Liver (tissue), 9 donors: ENCODE results near the gene RAB29. TPM values are rescaled to one million over a fixed set of nuclear protein-coding genes. Genes with fewer than 3 reads are reported as not detected.

Experiments
- DNase-seq: peaks from one replicate; pipeline ENCODE4 v3.0.0-alpha.2; 2017; ENCODE audit warnings: low spot score
- H3K27ac ChIP-seq, 2 donors: one replicate each; pipeline ENCODE4 v1.7.0; 2013; ENCODE audit warnings: inconsistent platforms in 2 of 2, low read length in 2 of 2, control low read depth in 1 of 2, low read depth in 1 of 2, mild to moderate bottlenecking in 1 of 2
- H3K27me3 ChIP-seq, 4 donors: one replicate each; pipeline versions ENCODE4 v1.6.1 to v1.7.0; 2013; ENCODE audit warnings: low read length in 3 of 4, inconsistent platforms in 1 of 4, mild to moderate bottlenecking in 1 of 4, moderate library complexity in 1 of 4; ENCODE audit not compliant: control insufficient read depth in 4 of 4, insufficient read depth in 4 of 4
- H3K36me3 ChIP-seq, 4 donors: one replicate each; pipeline versions ENCODE4 v1.6.1 to v1.7.0; 2013; ENCODE audit warnings: low read length in 3 of 4, mild to moderate bottlenecking in 3 of 4, low read depth in 1 of 4, moderate library complexity in 1 of 4; ENCODE audit not compliant: control insufficient read depth in 4 of 4, insufficient read depth in 3 of 4
- H3K4me1 ChIP-seq, 4 donors: one replicate each; pipeline versions ENCODE4 v1.6.1 to v1.7.0; 2013; ENCODE audit warnings: low read length in 3 of 4, mild to moderate bottlenecking in 3 of 4, moderate library complexity in 1 of 4; ENCODE audit not compliant: control insufficient read depth in 4 of 4, insufficient read depth in 4 of 4
- H3K4me3 ChIP-seq, 3 donors: one replicate each; pipeline versions ENCODE4 v1.6.1 to v1.7.0; 2013; ENCODE audit warnings: low read length in 3 of 3, control low read depth in 1 of 3, low read depth in 1 of 3, mild to moderate bottlenecking in 1 of 3
- H3K9ac ChIP-seq, 2 donors: one replicate each; pipeline ENCODE4 v1.7.0; 2013; ENCODE audit warnings: low read length in 2 of 2, mild to moderate bottlenecking in 2 of 2, moderate library complexity in 2 of 2, control low read depth in 1 of 2, low read depth in 1 of 2
- H3K9me3 ChIP-seq, 4 donors: one replicate each; pipeline versions ENCODE4 v1.6.1 to v1.7.0; 2013; ENCODE audit warnings: low read length in 3 of 4; ENCODE audit not compliant: control insufficient read depth in 4 of 4
- EGR1 ChIP-seq, 2 donors: IDR thresholded peaks; 2 replicates each; pipeline ENCODE4 v1.6.1; 2016 to 2018; ENCODE audit warnings: antibody characterized with exemption in 2 of 2, low read depth in 2 of 2
- FOXA1 ChIP-seq: IDR thresholded peaks from 2 replicates; pipeline ENCODE4 v1.6.1; 2016; ENCODE audit warnings: antibody characterized with exemption
- FOXA2 ChIP-seq: IDR thresholded peaks from 2 replicates; pipeline ENCODE4 v1.6.1; 2016; ENCODE audit warnings: antibody characterized with exemption
- GABPA ChIP-seq, 2 donors: IDR thresholded peaks in 1 of 2; conservative IDR thresholded peaks in 1 of 2; 2 replicates each; pipeline ENCODE4 v1.6.1; 2016; ENCODE audit warnings: antibody characterized with exemption in 2 of 2, mild to moderate bottlenecking in 1 of 2, moderate library complexity in 1 of 2
- HNF4A ChIP-seq, 2 donors: conservative IDR thresholded peaks; 2 replicates each; pipeline ENCODE4 v1.6.1; 2016; ENCODE audit warnings: antibody characterized with exemption in 2 of 2, mild to moderate bottlenecking in 2 of 2
- HNF4G ChIP-seq: IDR thresholded peaks from 2 replicates; pipeline ENCODE4 v1.6.1; 2016; ENCODE audit warnings: antibody characterized with exemption
- JUND ChIP-seq, 2 donors: IDR thresholded peaks; 2 replicates each; pipeline ENCODE4 v1.6.1; 2016; ENCODE audit warnings: antibody characterized with exemption in 2 of 2
- NR2F2 ChIP-seq: IDR thresholded peaks from 2 replicates; pipeline ENCODE4 v1.6.1; 2016; ENCODE audit warnings: antibody characterized with exemption
- RAD21 ChIP-seq, 2 donors: IDR thresholded peaks; 2 replicates each; pipeline ENCODE4 v1.6.1; 2016; ENCODE audit warnings: antibody characterized with exemption in 2 of 2, mild to moderate bottlenecking in 2 of 2
- RXRA ChIP-seq, 2 donors: IDR thresholded peaks; 2 replicates each; pipeline ENCODE4 v1.6.1; 2017 to 2018; ENCODE audit warnings: antibody characterized with exemption in 2 of 2, mild to moderate bottlenecking in 1 of 2
- SP1 ChIP-seq: IDR thresholded peaks from 2 replicates; pipeline ENCODE4 v1.6.1; 2018; ENCODE audit warnings: antibody characterized with exemption, mild to moderate bottlenecking
- TAF1 ChIP-seq: conservative IDR thresholded peaks from 2 replicates; pipeline ENCODE4 v1.6.1; 2016; ENCODE audit warnings: antibody characterized with exemption, mild to moderate bottlenecking
- YY1 ChIP-seq: IDR thresholded peaks from 2 replicates; pipeline ENCODE4 v1.6.1; 2016; ENCODE audit warnings: antibody characterized with exemption, mild to moderate bottlenecking
- WGBS: extraction: QIAGEN DNeasy Blood & Tissue Kit; methylation state at CpG from one replicate; pipeline ENCODE4 v1.1.7; 2013; 5-methylcytosine and 5-hydroxymethylcytosine counted together
- polyA plus RNA-seq, 2 donors: library from polyadenylated mRNA; stranded (reverse) in 1 of 2; unstranded in 1 of 2; fragments of 200-250 nt in 1 of 2; fragments of >200 nt in 1 of 2; fragmentation: Nextera tagmentation in 1 of 2; extraction: Ambion mirVana in 1 of 2; gene quantifications; one replicate each; pipeline versions ENCODE4 v1.2.1 to v1.2.3, GENCODE V29; 2013 to 2015
- total RNA-seq, 2 donors: library from RNA; depleted of rRNA; stranded (reverse); fragments of >200 nt; gene quantifications; one replicate each; pipeline ENCODE4 v1.2.3, GENCODE V29; 2014
- TF ChIP-seq, protein P1 (sequence below): IDR thresholded peaks from 2 replicates; pipeline ENCODE4 v1.6.1; 2016; ENCODE audit warnings: antibody characterized with exemption
- TF ChIP-seq, protein P2 (sequence below): fragments of 150-350 bp; IDR thresholded peaks from 2 replicates; pipeline ENCODE4 v1.5.1; 2017; ENCODE audit warnings: improper control_type of control experiment, low read depth, low read length; ENCODE audit not compliant: missing input control
- TF ChIP-seq, protein P3 (sequence below): IDR thresholded peaks from 2 replicates; pipeline ENCODE4 v1.6.1; 2016; ENCODE audit warnings: antibody characterized with exemption
- TF ChIP-seq, protein P4 (sequence below): IDR thresholded peaks from 2 replicates; pipeline ENCODE4 v1.6.1; 2016; ENCODE audit warnings: antibody characterized with exemption
- donor health status: healthy.
- donor health status: healthy.
- donor health status: healthy.
- donor health status: healthy.
- donor health status: healthy.

Gene RAB29
- total and polyA plus RNA-seq, 4 donors: 11.0 to 25.0 (median 16.0) TPM

DNA sequence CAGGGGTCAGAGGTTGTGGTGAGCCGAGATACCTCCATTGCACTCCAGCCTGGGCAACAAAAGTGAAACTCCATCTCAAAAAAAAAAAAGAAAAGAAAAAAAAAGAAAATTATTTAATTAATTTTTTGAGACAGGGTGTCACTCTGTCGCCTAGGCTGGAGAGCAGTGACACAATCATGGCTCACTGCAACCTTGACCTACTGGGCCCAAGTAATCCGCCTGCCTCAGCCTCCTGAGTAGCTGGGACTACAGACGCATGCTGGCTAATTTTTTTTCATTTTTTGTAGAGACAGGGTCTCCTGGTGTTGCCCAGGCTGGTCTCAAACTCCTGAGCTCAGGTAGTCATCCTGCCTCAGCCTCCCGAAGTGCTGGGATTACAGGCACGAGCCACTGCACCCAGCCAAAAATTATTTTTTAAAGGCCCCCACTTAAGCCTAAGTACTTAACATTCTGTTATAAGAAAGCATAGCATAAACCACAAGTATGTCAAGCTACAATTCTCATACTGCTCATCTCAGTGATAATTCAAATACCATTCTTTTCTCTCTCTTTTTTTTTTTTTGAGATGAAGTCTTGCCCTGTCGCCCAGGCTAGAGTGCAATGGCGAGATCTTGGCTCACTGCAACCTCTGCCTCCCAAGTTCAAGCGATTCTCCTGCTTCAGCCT is 45.2 kb downstream of the RAB29 start:
- 64% methylated on average over 9 of the region's 9 CpGs for WGBS
- peaks cover 5 to 45% (median 36%) of the 10 kb centered on the region in 4 donors for H3K4me1 ChIP-seq
- no peak for DNase-seq
- H3K27ac ChIP-seq: peak overlapping the region; percentile 89 to 91
- H3K36me3 ChIP-seq: peaks cover 0 to 5% (median under 1%) of the 10 kb centered on the region in 4 donors
- peak overlapping the region in 1 of 2 donors; percentile 27 for H3K9ac ChIP-seq
- TF ChIP-seq RXRA (IDR thresholded peaks at IDR 0.05) (no peak), HNF4A (conservative IDR thresholded peaks at IDR 0.05) (peak in 1 of 2 donors; percentile 37), FOXA1 (no peak)
- TF ChIP-seq, protein P1, sequence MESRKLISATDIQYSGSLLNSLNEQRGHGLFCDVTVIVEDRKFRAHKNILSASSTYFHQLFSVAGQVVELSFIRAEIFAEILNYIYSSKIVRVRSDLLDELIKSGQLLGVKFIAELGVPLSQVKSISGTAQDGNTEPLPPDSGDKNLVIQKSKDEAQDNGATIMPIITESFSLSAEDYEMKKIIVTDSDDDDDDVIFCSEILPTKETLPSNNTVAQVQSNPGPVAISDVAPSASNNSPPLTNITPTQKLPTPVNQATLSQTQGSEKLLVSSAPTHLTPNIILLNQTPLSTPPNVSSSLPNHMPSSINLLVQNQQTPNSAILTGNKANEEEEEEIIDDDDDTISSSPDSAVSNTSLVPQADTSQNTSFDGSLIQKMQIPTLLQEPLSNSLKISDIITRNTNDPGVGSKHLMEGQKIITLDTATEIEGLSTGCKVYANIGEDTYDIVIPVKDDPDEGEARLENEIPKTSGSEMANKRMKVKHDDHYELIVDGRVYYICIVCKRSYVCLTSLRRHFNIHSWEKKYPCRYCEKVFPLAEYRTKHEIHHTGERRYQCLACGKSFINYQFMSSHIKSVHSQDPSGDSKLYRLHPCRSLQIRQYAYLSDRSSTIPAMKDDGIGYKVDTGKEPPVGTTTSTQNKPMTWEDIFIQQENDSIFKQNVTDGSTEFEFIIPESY: no peak
- TF ChIP-seq, protein P2, sequence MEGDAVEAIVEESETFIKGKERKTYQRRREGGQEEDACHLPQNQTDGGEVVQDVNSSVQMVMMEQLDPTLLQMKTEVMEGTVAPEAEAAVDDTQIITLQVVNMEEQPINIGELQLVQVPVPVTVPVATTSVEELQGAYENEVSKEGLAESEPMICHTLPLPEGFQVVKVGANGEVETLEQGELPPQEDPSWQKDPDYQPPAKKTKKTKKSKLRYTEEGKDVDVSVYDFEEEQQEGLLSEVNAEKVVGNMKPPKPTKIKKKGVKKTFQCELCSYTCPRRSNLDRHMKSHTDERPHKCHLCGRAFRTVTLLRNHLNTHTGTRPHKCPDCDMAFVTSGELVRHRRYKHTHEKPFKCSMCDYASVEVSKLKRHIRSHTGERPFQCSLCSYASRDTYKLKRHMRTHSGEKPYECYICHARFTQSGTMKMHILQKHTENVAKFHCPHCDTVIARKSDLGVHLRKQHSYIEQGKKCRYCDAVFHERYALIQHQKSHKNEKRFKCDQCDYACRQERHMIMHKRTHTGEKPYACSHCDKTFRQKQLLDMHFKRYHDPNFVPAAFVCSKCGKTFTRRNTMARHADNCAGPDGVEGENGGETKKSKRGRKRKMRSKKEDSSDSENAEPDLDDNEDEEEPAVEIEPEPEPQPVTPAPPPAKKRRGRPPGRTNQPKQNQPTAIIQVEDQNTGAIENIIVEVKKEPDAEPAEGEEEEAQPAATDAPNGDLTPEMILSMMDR: no peak
- TF ChIP-seq, protein P3, sequence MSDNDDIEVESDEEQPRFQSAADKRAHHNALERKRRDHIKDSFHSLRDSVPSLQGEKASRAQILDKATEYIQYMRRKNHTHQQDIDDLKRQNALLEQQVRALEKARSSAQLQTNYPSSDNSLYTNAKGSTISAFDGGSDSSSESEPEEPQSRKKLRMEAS: no peak
- no peak overlapping the region for H3K4me3 ChIP-seq
- no peaks in the 10 kb centered on the region for H3K27me3 ChIP-seq
- H3K9me3 ChIP-seq: no peaks in the 10 kb centered on the region

DNA sequence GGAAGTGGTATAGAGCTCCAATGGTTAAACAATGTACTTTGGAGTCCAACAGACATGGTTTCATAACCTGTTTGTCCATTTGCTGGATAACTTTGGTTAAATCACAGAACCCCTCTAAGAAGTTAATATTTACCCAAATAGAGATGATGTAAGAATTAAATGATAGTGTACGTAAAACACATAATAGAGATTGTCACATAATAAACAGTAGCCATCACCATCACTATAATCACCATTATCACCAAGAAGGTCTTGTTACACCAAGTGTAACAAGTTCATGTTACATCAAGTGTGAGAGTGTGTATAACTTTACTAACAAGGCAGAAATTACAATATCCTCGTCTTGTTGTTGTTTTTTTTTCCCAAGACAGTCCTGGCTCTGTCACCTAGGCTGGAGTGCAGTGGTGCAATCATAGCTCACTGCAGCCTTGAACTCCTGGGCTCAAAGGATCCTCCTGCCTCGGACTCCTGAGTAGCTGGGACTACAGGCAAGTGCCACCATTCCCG is 48.6 kb downstream of the RAB29 start:
- peak overlapping the region; percentile 89 for H3K27ac ChIP-seq
- H3K4me1 ChIP-seq: peaks cover 6 to 51% (median 37%) of the 10 kb centered on the region in 4 donors
- no peaks in the 10 kb centered on the region for H3K9me3 ChIP-seq
- no peak overlapping the region for H3K4me3 ChIP-seq
- DNase-seq: no peak
- peak overlapping the region; percentile 47 to 78 for H3K9ac ChIP-seq
- 38% methylated on average over 4 of the region's 4 CpGs for WGBS
- H3K27me3 ChIP-seq: no peaks in the 10 kb centered on the region
- peaks cover 0 to 6% (median under 1%) of the 10 kb centered on the region in 4 donors for H3K36me3 ChIP-seq
- TF ChIP-seq RXRA (IDR thresholded peaks at IDR 0.05) (peak; percentile 67 to 79), HNF4A (conservative IDR thresholded peaks at IDR 0.05) (peak; percentile 88 to 93), GABPA (IDR thresholded peaks at IDR 0.05 in 1 of 2, conservative IDR thresholded peaks at IDR 0.05 in 1 of 2) (peak in 1 of 2 donors; percentile 18), YY1 (peak; percentile 67), SP1 (peak; percentile 85), JUND (IDR thresholded peaks at IDR 0.05) (peak; percentile 53 to 67), RAD21 (IDR thresholded peaks at IDR 0.05) (peak; percentile 19 to 28), NR2F2 (no peak), FOXA2 (peak; percentile 30), TAF1 (peak; percentile 43), FOXA1 (no peak), EGR1 (IDR thresholded peaks at IDR 0.05; ENCODE audit: low read depth in 2 of 2) (peak in 1 of 2 donors; percentile 9), HNF4G (peak; percentile 66)
- TF ChIP-seq, protein P3: peak; percentile 39
- TF ChIP-seq, protein P2: no peak
- TF ChIP-seq, protein P4, sequence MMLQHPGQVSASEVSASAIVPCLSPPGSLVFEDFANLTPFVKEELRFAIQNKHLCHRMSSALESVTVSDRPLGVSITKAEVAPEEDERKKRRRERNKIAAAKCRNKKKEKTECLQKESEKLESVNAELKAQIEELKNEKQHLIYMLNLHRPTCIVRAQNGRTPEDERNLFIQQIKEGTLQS: peak; percentile 67
- TF ChIP-seq, protein P1: peak; percentile 64
